NCI-H446 treated with DMSO at 0.1 percent for 48 hours (cell line): ENCODE measurements around the gene CDH16.
A peak's percentile ranks its signal among the peaks of the same experiment; 100 is the strongest.
"Not testable (repeated sequence)": the region's sequence is repeated elsewhere in the genome, so short reads cannot be mapped to it uniquely, and the experiment has no call there.

Source experiments
- DNase-seq: peaks from one replicate; lab custom pipeline; 2025; lab: John Stamatoyannopoulos, UW

The CDH16 gene

DNA sequence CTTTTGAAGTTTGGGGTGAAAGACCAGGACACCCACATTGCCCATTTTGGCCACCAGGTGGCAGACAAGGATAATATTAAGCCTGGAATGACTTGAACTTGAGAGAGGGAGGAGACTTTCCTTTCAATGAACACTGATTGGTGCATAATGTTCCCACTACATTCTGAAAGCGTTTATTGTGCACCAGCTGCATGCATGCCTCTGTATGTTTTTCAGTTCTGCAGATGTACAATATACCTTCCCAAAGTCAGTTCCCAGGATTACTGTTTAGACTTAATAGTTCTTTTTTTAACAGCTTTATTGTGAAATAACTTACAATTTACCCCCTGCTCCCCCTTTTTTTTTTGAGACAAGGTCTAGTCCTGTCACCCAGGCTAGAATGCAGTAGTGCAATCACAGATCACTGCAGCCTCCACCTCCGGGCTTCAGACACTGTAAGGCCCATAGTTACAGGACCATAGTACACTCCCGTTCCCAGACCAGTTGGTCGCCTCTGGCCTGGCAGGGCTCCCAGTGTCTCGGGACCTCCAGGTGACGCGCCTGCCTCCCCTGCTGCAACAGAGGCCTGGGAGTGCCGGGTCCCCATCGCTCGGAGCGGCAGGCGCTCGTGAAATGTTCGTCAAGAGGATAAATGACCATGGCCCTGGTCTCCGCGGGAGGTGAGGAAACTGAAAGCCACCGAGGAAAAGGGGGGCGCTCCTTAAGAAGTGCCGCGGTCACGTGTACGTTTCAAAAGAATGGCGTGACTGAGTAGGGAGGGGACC, 28.8 kb upstream of the CDH16 start:
- peak; percentile 32 for DNase-seq

DNA sequence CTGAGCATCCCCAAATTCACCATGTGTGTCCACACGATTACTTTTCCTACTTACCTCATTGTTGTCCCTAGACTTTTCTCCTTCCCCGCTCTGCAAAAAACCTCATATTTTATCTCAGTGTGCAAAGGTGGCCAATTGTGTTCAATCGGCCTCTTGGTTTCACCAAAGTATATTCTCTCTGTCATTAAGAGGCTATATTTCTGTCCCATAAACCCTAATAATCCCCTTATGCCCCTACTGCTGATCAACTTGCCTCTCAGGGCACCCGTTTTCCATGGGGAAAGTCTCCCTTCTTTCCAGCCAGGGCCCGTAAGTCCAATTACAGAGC, 28.3 kb upstream of the CDH16 start:
- DNase-seq = no peak

DNA sequence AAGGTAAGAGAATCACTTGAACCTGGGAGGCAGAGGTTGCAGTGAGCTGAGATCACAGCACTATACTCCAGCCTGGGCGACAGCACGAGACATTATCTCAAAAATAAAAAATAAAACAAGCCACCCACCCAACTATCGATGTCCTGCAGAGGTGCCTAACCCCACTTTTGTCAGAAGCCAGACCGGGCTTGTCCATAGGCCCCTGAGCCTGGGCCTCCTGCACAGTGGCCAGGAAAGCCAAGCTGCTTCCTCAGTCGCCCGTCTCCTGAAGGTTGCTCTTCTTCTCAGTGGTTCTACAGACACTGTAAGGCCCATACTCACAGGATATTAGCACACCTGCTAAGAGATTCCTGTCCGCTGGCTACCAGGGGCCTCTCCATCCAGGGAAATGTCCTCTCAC, 27.9 kb upstream of the CDH16 start:
- no peak for DNase-seq

DNA sequence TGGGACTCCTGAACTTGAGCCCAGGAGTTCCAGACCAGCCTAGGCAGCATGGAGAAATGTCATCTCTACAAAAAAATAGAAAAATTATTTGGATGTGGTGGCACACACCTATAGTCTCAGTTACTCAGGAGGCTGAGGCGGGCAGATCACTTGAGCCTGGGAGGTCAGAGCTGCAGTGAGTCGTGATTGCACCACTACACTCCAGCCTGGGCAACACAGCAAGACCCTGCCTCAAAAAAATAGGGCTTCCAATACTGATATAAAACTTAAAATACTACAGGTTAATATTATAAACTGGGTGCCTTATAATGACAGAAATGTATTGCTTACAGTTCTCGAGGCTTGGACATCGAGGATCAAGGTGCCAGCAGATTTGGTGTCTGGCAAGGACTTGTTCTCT, 27.3 kb upstream of the CDH16 start:
- no peak for DNase-seq

DNA sequence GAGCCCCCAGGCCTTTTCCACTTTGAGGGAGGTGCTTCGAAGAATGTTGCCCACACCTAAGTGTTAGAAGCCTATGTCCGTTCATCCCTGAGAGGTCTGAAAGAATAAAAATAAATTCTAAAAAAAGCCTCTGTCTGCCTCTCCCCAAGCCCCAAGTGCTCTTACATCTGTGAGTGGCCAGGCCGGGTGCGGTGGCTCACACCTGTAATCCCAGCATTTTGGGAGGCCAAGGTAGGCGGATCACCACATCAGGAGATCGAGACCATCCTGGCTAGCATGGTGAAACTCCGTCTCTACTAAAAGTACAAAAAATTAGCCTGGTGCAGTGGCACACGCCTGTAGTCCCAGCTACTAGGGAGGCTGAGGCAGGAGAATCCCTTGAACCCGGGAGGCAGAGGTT, 26.3 kb upstream of the CDH16 start:
- not testable (repeated sequence) for DNase-seq

DNA sequence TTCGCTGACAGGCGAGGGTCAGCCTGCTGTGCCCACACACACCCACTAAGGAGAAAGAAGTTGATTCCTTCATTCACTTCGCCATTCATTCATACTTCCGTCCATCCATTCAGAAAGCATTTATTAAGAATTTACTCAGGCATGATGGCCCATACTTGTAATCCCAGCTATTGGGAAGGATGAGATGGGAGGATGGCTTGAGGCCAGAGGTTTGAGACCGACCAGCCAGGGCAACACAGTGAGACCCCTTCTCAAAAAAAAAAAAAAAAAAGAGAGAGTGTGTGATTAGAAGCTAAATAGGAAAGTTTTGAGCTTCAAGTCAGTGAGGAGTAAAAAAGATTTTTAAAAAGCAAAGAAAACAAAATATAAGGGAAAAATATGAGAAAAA, 25.4 kb upstream of the CDH16 start:
- no peak for DNase-seq

DNA sequence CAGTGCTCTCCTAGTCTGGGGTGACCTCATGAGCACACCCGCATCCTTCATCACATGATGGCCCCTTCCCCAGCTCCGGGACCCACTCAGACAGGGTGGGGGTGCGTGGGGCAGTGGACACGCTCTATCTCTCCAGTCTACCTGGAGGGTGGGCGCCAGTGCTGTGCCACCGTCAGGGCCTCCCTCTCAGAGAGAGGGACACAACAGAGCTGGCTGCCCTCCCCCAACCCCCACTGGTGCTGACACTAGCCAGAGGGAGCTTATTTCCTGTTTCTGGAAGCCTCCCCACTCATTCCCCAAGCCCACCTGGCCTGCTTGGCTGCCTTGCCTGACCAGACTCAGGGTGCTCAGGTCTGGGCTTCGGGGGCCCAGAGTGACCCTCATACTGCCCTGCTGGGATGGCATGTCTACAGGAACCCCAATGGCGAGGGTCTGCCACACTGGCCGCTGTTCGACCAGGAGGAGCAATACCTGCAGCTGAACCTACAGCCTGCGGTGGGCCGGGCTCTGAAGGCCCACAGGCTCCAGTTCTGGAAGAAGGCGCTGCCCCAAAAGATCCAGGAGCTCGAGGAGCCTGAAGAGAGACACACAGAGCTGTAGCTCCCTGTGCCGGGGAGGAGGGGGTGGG, 24.9 kb upstream of the CDH16 start:
- no peak for DNase-seq

DNA sequence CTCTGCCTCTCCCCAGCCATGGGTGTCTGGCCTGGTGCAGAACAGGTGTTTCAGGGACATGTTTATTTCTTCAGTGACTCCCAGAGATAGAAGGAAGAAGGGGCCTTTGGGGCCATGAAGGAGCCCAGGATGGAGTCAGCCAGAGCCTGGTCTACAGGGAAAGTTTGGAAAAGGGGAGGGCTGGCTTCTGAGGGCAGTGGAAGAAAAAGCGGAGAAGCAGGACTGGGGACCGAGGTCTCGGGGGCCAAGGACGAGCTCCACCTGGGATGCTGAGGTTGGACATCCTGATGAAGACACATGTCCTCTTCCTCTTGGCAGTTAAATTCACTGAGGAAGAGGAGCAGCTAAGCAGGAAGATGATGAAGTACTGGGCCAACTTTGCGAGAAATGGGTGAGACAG, 24.3 kb upstream of the CDH16 start:
- DNase-seq = no peak

DNA sequence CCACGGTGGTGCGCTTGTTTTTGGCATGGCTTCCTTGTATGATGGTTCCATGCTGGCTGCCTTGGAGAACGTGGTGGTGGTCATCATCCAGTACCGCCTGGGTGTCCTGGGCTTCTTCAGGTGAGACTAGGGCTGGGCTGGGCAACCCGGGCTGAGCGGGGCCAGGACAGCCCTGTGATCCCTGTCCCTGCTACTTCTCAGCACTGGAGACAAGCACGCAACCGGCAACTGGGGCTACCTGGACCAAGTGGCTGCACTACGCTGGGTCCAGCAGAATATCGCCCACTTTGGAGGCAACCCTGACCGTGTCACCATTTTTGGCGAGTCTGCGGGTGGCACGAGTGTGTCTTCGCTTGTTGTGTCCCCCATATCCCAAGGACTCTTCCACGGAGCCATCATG, 21.6 kb upstream of the CDH16 start:
- DNase-seq = no peak

DNA sequence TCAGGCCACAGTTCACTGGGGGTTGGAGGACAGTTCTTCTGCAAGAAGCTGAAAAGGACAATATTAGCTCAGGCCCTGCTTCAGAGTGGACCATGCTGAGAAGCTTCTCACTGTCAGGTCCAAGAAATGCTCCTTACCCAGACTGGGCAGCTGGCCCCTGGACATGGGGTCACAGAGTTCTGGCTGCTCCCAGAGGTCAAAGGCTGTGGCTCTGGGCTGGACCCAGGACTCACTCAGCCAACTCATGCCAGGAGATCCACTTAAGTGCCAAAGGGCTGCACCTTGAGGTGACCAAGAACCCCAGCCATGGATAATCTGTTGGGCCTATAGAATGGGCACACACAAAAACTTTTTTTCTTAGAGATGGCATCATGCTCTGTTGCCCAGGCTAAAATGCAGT, 20.7 kb upstream of the CDH16 start:
- DNase-seq = no peak

DNA sequence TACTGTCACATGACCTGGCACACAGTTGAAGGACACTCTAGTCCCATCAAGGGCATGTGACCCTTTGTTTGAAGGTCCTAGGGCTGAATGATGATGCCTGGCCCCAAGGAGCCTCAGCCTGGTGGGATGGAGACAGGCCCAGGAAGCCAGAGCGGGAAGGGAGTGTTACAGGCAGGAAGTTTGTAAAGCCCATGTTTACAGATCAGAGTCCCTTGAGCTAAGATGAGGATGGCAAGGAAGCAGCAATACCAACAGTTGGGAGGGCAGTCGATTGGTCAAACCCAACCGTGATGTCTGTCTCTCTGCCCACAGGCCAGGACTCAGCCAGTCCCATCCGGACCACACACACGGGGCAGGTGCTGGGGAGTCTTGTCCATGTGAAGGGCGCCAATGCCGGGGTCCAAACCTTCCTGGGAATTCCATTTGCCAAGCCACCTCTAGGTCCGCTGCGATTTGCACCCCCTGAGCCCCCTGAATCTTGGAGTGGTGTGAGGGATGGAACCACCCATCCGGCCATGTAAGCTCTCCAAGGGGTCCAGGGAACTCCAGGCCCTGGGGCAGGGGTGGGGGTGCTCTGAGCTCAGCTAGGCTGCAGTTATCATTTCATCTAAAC, 19.1 kb upstream of the CDH16 start:
- DNase-seq = no peak

DNA sequence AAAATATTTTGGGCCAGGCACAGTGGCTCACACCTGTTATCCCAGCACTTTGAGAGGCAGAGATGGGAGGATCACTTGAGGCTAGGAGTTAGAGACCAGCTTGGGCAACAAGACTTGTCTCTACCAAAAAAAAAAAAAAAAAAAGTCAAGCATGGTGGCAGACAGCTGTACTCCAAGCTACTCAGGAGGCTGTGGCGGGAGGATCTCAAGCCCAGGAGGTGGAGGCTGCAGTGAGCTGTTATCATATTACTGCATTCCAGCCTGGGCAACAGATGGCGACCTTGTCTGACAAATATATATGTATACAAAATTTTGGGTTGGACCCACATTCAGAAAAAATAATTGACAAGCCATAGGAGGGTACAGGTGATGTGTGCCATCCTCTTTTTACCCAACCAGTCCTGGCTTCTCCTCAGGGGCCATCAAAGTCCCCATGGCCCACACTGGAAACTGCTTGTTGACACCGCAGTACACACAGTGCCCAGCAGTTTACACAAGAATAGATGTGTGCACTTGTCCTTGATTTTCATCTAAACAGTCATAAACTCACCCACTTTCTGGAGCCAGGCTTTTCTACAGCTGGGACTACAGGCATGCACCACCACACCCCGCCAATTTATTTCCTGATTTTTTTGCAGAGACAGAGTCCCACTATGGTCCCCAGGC, 18.3 kb upstream of the CDH16 start:
- DNase-seq = no peak

DNA sequence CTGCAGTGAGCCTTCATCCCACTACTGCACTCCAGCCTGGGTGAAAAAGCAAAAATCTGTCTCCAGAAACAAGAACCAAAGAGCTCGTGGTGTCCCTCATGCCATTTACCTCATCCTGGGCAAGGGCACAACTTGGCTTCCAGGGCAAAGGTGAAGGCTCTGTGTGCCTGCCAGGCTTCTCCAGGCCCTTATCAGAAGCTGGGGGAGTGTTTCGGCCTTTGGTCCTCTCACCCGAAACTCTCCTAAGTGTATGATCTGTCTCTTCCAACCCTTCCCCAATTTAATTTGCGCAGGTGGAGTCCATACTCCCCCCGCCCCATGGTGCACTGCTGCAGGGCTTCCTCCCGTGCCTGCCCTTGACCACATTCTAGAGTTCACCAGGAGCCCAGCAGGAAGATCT, 17.8 kb upstream of the CDH16 start:
- no peak for DNase-seq

DNA sequence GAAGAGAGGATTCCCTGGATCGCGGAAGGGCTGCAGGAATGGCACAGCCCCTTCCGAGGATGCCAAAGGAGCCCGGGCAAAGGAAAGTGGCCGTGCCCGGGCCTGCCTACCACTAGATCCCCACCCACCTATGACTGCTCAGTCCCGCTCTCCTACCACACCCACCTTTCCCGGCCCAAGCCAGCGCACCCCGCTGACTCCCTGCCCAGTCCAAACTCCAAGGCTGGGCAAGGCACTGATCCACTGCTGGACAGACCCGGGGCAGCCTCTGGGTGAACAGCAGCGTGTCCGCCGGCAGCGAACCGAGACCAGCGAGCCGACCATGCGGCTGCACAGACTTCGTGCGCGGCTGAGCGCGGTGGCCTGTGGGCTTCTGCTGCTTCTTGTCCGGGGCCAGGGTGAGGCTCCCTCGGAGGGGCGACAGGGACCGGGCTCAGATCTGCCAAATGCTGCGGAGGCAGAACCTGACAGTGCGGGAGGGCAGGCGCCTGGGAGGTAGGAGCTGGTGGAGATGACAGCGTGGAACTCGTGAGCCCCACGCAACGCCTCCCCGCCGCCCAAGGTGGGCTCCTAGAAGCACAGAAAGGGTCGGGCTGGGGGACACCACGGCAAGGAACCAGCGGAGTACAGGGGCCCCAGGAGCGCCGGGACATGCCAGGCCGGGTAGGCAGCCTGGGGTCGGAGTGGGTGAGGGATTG, 16.8 kb upstream of the CDH16 start, which contains the start of gene CES2:
Gene CES2, plus strand, starts transcription at position 203 of the 698 bp plus-strand sequence. Its CDS starts 120 bp downstream, at position 323.
- DNase-seq = no peak

DNA sequence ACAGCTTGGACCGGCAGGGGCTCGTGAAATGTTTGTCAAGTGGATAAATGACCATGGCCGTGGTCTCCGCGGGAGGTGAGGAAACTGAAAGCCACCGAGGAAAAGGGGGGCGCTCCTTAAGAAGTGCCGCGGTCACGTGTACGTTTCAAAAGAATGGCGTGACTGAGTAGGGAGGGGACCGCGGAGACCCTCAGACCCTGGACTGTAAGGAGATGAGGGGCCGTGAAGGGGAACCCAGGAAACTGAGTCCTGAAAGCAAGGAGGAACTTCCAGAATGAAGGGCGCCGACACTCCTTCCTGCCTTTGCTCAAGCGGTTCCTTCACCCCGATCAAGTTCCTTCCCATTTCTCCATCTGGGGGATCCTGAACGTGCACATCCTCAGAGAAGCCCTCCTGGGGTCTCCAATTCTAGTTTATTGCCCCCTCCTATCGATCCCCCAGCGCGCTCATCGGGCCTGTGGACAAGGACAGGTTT, 16.2 kb upstream of the CDH16 start:
- not testable (repeated sequence) for DNase-seq

DNA sequence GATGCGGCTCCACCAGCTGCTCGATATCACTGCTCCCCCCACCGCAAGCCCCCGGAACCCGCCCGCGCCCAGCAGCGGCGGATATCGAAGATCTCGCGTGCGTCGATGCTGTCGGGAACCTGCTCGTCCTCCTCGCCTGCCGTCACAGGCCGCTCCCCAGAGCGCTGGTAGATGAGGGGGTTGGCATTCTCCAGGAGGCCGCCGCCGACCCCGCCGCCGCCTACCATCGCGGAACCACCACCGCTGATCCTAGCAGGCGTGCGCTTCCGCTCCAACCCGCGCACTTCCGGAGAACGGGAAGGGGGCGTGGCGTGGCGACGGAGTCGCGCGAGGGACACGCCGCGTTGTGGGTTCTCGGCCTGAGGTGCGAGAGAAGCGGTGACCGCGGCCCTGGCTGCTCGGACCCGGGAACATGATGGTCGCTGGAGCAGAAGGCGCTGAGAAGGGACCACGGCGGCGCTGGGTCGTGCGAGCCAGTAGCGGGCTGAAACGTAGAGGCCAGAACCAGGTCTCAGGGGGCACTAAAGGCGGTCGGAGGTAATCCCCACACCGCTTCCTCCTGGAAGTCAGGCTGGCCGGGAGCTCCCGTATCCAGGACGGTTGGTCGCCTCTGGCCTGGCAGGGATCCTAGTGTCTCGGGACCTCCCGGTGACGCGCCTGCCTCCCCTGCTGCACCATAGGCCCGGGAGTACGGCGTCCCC, 15.6 kb upstream of the CDH16 start, which contains the start of gene CIAO2B:
Gene CIAO2B, minus strand, starts transcription at position 265 of the 701 bp plus-strand sequence. Its CDS starts 38 bp downstream, at position 227.
- peak; percentile 17 for DNase-seq

DNA sequence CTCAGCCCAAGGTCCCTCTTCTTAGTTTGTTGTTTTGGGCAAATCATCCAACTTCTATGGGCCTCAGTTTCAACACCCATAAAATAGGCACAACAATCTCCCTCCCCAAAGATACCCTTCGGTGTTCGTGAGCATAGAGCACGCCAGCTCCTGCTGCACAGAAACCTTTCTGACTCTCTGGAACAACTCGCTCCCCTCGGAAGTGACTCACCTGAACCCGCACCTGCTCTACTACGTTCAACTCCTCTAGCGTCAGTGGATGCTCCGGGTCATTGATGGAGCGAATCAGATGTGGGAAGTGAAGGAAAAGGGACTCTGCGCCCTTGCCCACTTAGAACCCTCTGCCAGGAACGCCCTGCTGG, 15.1 kb upstream of the CDH16 start:
- no peak for DNase-seq

DNA sequence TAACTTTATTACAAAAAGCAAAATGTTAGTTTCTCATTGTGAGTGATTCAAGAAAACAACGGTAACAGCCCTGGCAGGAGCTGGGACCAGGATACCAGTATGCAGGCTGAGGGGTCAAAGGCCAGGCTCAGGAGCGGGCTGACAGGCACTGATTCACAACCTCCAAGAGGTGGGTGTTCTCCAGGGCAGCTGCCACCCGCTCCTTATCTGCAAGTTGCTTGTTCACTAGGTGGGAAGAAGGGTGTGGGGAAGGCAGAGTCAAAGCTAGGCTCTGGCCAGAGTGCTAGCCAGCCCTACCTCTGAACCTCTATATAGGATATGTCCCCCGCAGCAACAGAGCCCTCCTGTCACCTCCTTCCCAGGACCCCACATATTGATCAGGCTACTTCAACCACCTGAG, 13.4 kb upstream of the CDH16 start:
- DNase-seq = no peak

DNA sequence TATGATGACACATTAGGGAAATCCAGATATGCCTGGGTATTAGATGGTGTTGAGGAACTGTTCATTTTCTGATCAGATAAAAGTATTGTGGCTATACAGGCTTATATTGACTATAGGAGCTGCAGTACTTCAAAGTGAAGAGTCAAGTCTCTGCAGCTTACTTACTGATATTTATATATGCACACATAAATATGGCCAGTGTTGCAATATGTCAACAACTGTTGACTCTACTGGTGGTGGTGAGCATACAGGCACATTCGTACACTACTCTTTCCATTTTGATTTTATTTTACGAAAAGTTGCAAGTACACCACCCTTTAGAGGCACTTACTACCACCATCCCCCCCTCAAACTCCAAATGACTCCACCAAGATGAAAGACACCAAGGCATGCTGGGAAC, 13.0 kb upstream of the CDH16 start:
- no peak for DNase-seq

DNA sequence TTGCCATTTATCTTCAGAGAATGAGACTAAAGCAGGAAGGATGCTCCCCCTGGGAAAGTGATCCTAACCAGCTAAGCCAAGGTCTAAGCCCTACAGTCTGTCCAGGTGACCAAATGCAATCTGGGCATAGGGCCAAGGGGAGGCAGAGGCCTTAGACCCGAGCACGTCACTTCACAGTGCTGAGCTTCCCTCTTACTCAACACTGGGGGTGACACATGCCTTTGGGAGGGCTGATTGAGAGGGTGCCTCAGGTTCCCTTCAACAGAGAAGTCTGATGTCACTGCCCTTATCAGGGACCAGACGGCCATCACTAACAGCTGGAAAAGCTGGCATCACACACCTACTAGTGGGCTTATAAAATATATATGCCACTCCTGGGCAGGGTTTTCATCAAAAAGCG, 11.5 kb upstream of the CDH16 start:
- no peak for DNase-seq

DNA sequence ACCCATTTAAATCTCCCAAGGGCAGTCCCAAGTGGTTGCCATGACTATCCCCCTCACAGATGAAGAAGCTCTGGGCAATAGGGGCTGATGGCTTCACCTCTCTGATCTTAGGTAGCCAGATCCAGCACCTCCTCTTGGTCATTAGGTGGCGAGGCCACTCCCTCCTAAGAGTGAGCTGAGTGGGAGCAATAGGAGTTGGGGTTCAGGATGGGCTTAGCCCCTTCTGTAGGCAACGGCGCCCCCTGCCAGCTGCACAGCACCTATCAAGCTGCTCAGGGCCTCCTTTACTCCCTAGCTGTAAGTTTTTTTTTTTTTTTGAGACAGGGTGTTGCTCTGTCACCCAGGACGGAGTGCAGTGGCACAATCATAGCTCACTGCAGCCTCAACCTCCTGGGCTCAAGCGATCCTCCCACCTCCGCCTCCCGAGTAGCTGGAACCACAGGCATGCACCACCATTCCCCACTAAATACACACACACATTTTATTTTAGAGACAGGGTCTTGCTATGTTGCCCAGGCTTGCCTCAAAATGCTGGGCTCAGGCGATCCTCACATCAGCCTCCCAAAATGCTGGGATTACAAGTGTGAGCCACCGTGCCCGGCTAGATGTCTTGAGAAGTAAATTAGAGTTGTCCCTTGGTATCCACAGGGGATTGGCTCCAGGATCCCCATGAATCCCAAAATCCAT, 10.2 kb upstream of the CDH16 start:
- no peak for DNase-seq
